ENCODE measurements around the gene ASTL. TPM values are rescaled to one million over a fixed set of nuclear protein-coding genes. Genes with fewer than 3 reads are reported as not detected.

The ASTL gene
- total RNA-seq, 4 donors from 2014 or later, result 0.87 to 1.7 TPM; not detected in 2

DNA sequence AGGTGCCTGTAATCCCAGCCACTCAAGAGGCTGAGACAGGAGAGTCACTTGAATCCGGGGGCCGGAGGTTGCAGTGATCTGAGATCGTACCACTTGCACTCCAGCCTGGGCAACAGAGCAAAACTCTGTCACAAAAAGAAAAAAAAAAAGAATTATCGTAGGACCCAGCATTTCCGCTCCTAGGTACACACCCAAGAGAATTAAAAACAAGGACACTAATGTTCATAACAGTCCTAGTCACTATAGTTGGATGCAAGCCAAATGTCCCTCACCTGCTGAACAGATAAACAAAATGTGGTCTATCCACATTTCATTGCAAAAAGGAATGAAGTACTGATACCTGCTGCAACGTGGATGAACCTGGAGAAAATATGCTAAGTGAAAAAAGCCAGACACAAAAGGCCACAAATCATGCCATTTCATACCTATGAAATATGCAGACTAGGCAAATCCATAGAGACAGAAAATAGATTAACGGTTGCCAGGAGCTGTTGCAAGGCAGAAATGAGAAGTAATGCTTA is 43.1 kb downstream of the ASTL start:
- H3K36me3 ChIP-seq, result no peaks in the 10 kb centered on the region
- H3K4me1 ChIP-seq, result peaks cover 14% of the 10 kb centered on the region
- no peaks in the 10 kb centered on the region for H3K27me3 ChIP-seq
- no peak overlapping the region for H3K4me3 ChIP-seq
- H3K27ac ChIP-seq, result no peak overlapping the region
- TF ChIP-seq, protein P1, sequence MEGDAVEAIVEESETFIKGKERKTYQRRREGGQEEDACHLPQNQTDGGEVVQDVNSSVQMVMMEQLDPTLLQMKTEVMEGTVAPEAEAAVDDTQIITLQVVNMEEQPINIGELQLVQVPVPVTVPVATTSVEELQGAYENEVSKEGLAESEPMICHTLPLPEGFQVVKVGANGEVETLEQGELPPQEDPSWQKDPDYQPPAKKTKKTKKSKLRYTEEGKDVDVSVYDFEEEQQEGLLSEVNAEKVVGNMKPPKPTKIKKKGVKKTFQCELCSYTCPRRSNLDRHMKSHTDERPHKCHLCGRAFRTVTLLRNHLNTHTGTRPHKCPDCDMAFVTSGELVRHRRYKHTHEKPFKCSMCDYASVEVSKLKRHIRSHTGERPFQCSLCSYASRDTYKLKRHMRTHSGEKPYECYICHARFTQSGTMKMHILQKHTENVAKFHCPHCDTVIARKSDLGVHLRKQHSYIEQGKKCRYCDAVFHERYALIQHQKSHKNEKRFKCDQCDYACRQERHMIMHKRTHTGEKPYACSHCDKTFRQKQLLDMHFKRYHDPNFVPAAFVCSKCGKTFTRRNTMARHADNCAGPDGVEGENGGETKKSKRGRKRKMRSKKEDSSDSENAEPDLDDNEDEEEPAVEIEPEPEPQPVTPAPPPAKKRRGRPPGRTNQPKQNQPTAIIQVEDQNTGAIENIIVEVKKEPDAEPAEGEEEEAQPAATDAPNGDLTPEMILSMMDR (IDR thresholded peaks at IDR 0.05), result no peak
- no peak for TF ChIP-seq POLR2A (IDR thresholded peaks at IDR 0.05)
- TF ChIP-seq EP300 (IDR thresholded peaks at IDR 0.05), result no peak
- no peak for TF ChIP-seq POLR2AphosphoS5 (IDR thresholded peaks at IDR 0.05)
- no peak for DNase-seq (ENCODE audit: low spot score in 2 of 2)
- WGBS, result 62% methylated on average over 7 of the region's 7 CpGs
- no peaks in the 10 kb centered on the region for H3K9me3 ChIP-seq

- Histone ChIP-seq H3K4me3 (no peak overlapping the region), H3K36me3 (no peaks in the 10 kb centered on the region), H3K4me1 (peaks cover 14% of the 10 kb centered on the region), H3K27me3 (no peaks in the 10 kb centered on the region), H3K9me3 (no peaks in the 10 kb centered on the region), H3K27ac (no peak overlapping the region)
- TF ChIP-seq, protein P1 (IDR thresholded peaks at IDR 0.05), result no peak
- TF ChIP-seq EP300 (IDR thresholded peaks at IDR 0.05), result no peak
- WGBS, result 94% methylated on average over 4 of the region's 4 CpGs
- peak in 1 of 2 donors; percentile 50 for DNase-seq (ENCODE audit: low spot score in 2 of 2)
Measured at GRCh38 chr2:96093528-96093927, 44.8 kb downstream of the ASTL start.

- H3K4me3 ChIP-seq, result no peak overlapping the region
- H3K9me3 ChIP-seq, result no peaks in the 10 kb centered on the region
- peaks cover 14% of the 10 kb centered on the region for H3K4me1 ChIP-seq
- TF ChIP-seq, protein P1 (IDR thresholded peaks at IDR 0.05), result no peak
- TF ChIP-seq POLR2AphosphoS5 (IDR thresholded peaks at IDR 0.05) (no peak), EP300 (IDR thresholded peaks at IDR 0.05) (no peak), POLR2A (IDR thresholded peaks at IDR 0.05) (no peak)
- no peak for DNase-seq (ENCODE audit: low spot score in 2 of 2)
- H3K27me3 ChIP-seq, result peaks cover 2% of the 10 kb centered on the region
- WGBS, result 75% methylated on average over 3 of the region's 3 CpGs
- no peaks in the 10 kb centered on the region for H3K36me3 ChIP-seq
- H3K27ac ChIP-seq, result no peak overlapping the region
Measured at GRCh38 chr2:96092951-96093350, 45.4 kb downstream of the ASTL start.

GRCh38 chr2:96092573-96092877 is 45.8 kb downstream of the ASTL start:
- TF ChIP-seq POLR2A (IDR thresholded peaks at IDR 0.05), result no peak
- TF ChIP-seq, protein P1 (IDR thresholded peaks at IDR 0.05), result no peak
- WGBS, result 71% methylated on average over 4 of the region's 4 CpGs
- peak in 1 of 2 donors; percentile 43 for DNase-seq (ENCODE audit: low spot score in 2 of 2)
- Histone ChIP-seq H3K36me3 (no peaks in the 10 kb centered on the region), H3K4me3 (no peak overlapping the region), H3K9me3 (no peaks in the 10 kb centered on the region), H3K4me1 (peaks cover 14% of the 10 kb centered on the region), H3K27ac (no peak overlapping the region), H3K27me3 (peaks cover 4% of the 10 kb centered on the region)

GRCh38 chr2:96091711-96092572 is 46.4 kb downstream of the ASTL start:
- no peak overlapping the region for H3K27ac ChIP-seq
- no peaks in the 10 kb centered on the region for H3K9me3 ChIP-seq
- peak; percentile 61 for DNase-seq (ENCODE audit: low spot score in 2 of 2)
- no peaks in the 10 kb centered on the region for H3K36me3 ChIP-seq
- no peak overlapping the region for H3K4me3 ChIP-seq
- peaks cover 4% of the 10 kb centered on the region for H3K27me3 ChIP-seq
- 43% methylated on average over 10 of the region's 18 CpGs for WGBS
- TF ChIP-seq POLR2AphosphoS5 (IDR thresholded peaks at IDR 0.05) (no peak), EP300 (IDR thresholded peaks at IDR 0.05) (no peak), POLR2A (IDR thresholded peaks at IDR 0.05) (no peak)
- TF ChIP-seq, protein P1 (IDR thresholded peaks at IDR 0.05), result no peak
- H3K4me1 ChIP-seq, result peaks cover 14% of the 10 kb centered on the region
